ENCODE measurements around the gene NUP98. TPM values are rescaled to one million over a fixed set of nuclear protein-coding genes. Genes with fewer than 3 reads are reported as not detected.
A peak's percentile ranks its signal among the peaks of the same experiment; 100 is the strongest.

NUP98 gene
- total RNA-seq, 1 donor from 2014 or later = 75.2 TPM

DNA sequence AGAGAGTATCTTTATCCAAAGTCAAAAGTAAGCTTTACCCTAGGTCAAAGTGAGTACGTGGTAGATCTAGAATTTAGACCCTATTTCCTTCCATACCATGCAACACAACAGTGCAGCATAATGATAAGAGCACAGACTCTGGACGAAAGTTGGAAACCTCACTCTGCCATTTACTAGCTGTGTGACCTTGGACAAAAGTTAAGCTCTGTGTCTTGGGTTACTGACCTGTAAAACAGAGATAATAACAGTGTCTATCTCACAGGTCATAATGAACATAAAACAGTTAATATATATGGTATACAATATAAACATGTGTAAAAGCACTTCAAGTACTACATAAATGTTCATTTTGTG, 112.6 kb downstream of the NUP98 start:
- peak overlapping the region; percentile 28 for H3K27ac ChIP-seq (ENCODE audit: low read depth, low read length)
- no peaks in the 10 kb centered on the region for H3K27me3 ChIP-seq (ENCODE audit: control insufficient read depth in 3 of 3, insufficient read depth in 3 of 3, low read length in 3 of 3)
- no peak overlapping the region for H3K4me3 ChIP-seq (ENCODE audit: low read length in 3 of 3)
- H3K4me1 ChIP-seq (ENCODE audit: control insufficient read depth in 3 of 3, insufficient read depth in 3 of 3, low read length in 3 of 3) = peaks cover 0 to 17% (median 17%) of the 10 kb centered on the region in 3 donors
- H3K36me3 ChIP-seq (ENCODE audit: control insufficient read depth in 3 of 3, insufficient read depth in 3 of 3, low read length in 3 of 3) = peaks cover 33 to 62% (median 47%) of the 10 kb centered on the region in 3 donors
- H3K9me3 ChIP-seq (ENCODE audit: control insufficient read depth in 3 of 3, low read length in 3 of 3) = no peaks in the 10 kb centered on the region
- H3K9ac ChIP-seq (ENCODE audit: low read depth in 1 of 3, low read length in 3 of 3) = no peak overlapping the region

DNA sequence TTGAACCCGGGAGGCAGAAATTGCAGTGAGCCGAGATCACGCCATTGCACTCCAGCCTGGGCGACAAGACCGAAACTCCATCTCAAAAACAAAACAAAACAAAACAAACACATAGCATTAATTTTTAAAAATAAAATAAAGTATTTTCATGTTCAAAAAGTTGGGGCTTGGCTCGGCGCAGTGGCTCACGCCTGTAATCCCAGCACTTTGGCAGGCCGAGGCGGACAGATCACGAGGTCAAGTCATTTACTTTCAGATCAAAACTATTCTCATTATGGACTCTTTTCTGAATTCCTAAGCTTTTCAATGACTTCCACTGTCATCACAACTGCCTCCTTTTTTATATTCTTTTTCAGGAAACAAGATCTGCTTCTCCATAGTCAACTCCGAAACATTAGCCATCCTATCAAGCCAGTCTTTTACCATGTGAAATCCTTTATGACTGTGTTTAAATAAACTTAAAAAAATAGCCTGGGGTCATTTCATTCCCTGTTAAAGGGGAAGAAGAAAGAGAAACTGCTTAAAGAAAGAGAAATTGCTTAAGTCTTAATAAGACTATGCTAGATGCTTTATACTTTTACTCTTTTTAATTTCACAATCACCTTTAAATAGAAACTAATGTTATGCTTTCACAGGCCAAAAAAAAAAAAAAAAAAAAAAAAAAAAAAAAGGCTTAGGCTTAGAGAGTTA, 113.1 kb downstream of the NUP98 start:
- H3K36me3 ChIP-seq (ENCODE audit: control insufficient read depth in 3 of 3, insufficient read depth in 3 of 3, low read length in 3 of 3) = peaks cover 32 to 63% (median 51%) of the 10 kb centered on the region in 3 donors
- peak overlapping the region; percentile 28 for H3K27ac ChIP-seq (ENCODE audit: low read depth, low read length)
- H3K9me3 ChIP-seq (ENCODE audit: control insufficient read depth in 3 of 3, low read length in 3 of 3) = no peaks in the 10 kb centered on the region
- H3K27me3 ChIP-seq (ENCODE audit: control insufficient read depth in 3 of 3, insufficient read depth in 3 of 3, low read length in 3 of 3) = no peaks in the 10 kb centered on the region
- H3K4me1 ChIP-seq (ENCODE audit: control insufficient read depth in 3 of 3, insufficient read depth in 3 of 3, low read length in 3 of 3) = peaks cover 0 to 17% (median 17%) of the 10 kb centered on the region in 3 donors
- H3K9ac ChIP-seq (ENCODE audit: low read depth in 1 of 3, low read length in 3 of 3) = peak overlapping the region in 1 of 3 donors; percentile 41
- no peak overlapping the region for H3K4me3 ChIP-seq (ENCODE audit: low read length in 3 of 3)

DNA sequence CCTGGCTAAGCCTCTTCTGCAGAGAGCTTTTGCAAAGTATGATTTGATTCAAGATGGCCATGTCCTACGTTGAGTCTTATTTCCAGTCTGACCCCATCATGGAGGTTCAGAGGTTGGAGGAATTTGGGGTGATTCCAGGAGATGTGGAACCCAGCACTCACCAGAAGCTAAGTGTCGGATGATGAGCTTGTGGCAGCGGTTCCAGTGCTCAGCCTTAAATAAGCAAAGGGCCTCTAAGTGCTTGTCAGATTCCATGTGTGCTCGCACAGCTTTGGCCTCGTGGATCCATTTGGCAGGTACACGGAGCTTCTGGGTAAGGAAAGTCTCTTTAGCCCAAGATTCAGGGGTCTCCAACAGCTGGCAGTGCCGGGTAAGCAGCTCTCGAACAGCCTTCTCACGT, 114.3 kb downstream of the NUP98 start:
- H3K27ac ChIP-seq (ENCODE audit: low read depth, low read length) = no peak overlapping the region
- peaks cover 39 to 71% (median 61%) of the 10 kb centered on the region in 3 donors for H3K36me3 ChIP-seq (ENCODE audit: control insufficient read depth in 3 of 3, insufficient read depth in 3 of 3, low read length in 3 of 3)
- no peak overlapping the region for H3K4me3 ChIP-seq (ENCODE audit: low read length in 3 of 3)
- no peaks in the 10 kb centered on the region for H3K9me3 ChIP-seq (ENCODE audit: control insufficient read depth in 3 of 3, low read length in 3 of 3)
- H3K9ac ChIP-seq (ENCODE audit: low read depth in 1 of 3, low read length in 3 of 3) = no peak overlapping the region
- H3K27me3 ChIP-seq (ENCODE audit: control insufficient read depth in 3 of 3, insufficient read depth in 3 of 3, low read length in 3 of 3) = no peaks in the 10 kb centered on the region
- H3K4me1 ChIP-seq (ENCODE audit: control insufficient read depth in 3 of 3, insufficient read depth in 3 of 3, low read length in 3 of 3) = peaks cover 0 to 17% (median 17%) of the 10 kb centered on the region in 3 donors

DNA sequence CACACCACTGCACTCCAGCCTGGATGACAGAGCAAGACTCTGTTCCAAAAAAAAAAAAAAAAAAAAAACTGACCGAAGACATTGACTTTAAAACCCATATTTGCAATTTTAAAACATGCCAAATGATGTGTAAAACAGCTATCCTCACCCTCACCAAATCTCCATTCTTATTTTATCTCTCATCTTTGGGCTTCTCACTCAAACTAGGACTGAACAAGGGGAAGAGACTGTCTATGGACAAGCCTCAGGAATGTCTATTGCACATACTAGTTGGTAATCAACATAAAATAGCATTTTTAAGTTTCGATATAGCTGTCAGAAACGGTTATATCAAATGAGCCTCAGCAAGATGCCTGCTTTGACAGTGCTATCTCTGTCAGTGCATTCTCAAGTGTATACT, 118.3 kb downstream of the NUP98 start:
- Histone ChIP-seq H3K9ac (ENCODE audit: low read depth in 1 of 3, low read length in 3 of 3) (no peak overlapping the region), H3K36me3 (ENCODE audit: control insufficient read depth in 3 of 3, insufficient read depth in 3 of 3, low read length in 3 of 3) (peaks cover 49 to 89% (median 77%) of the 10 kb centered on the region in 3 donors), H3K27ac (ENCODE audit: low read depth, low read length) (no peak overlapping the region), H3K4me1 (ENCODE audit: control insufficient read depth in 3 of 3, insufficient read depth in 3 of 3, low read length in 3 of 3) (no peaks in the 10 kb centered on the region), H3K9me3 (ENCODE audit: control insufficient read depth in 3 of 3, low read length in 3 of 3) (no peaks in the 10 kb centered on the region), H3K27me3 (ENCODE audit: control insufficient read depth in 3 of 3, insufficient read depth in 3 of 3, low read length in 3 of 3) (no peaks in the 10 kb centered on the region), H3K4me3 (ENCODE audit: low read length in 3 of 3) (no peak overlapping the region)

DNA sequence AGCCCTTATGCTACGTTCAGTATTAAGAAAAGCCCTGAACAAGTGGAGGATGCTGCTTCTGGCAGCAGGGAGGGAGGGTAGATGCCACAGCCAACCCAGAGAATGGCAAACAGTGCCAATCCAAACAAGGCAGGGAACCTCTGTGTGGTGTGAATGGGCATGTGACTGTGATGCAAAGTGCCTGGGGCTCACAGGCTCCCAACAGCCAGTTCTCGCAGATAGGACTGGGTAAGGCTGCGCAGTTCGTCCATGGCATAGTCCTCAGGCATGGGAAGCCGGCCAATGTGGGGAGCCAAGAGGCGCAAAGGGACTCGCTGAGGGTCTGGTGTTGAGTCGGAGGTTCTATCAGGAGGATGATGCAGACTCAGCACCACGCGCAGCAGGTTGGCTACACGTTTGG, 121.4 kb downstream of the NUP98 start:
- no peak overlapping the region for H3K27ac ChIP-seq (ENCODE audit: low read depth, low read length)
- no peak overlapping the region for H3K4me3 ChIP-seq (ENCODE audit: low read length in 3 of 3)
- H3K27me3 ChIP-seq (ENCODE audit: control insufficient read depth in 3 of 3, insufficient read depth in 3 of 3, low read length in 3 of 3) = no peaks in the 10 kb centered on the region
- no peak overlapping the region for H3K9ac ChIP-seq (ENCODE audit: low read depth in 1 of 3, low read length in 3 of 3)
- H3K9me3 ChIP-seq (ENCODE audit: control insufficient read depth in 3 of 3, low read length in 3 of 3) = no peaks in the 10 kb centered on the region
- no peaks in the 10 kb centered on the region for H3K4me1 ChIP-seq (ENCODE audit: control insufficient read depth in 3 of 3, insufficient read depth in 3 of 3, low read length in 3 of 3)
- peaks cover 37 to 80% (median 77%) of the 10 kb centered on the region in 3 donors for H3K36me3 ChIP-seq (ENCODE audit: control insufficient read depth in 3 of 3, insufficient read depth in 3 of 3, low read length in 3 of 3)

DNA sequence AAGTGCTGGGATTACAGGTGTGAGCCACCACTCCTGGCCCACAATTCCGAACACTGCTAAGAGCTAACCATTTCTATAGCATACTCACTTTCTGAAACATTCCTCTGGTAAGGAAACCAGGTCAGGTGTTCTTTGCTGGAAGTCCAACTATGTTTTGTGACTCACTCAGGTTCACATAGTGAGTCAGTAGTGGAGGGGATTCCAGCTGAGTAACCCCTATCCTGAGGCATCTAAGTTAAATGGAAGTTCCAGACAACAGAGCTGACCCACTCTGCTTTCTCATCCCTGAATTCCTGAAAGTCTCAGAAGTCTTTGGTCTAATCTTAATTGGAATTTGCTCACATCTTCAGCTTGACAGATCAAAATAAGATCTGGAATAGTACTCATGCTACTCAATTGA, 123.2 kb downstream of the NUP98 start:
- Histone ChIP-seq H3K27me3 (ENCODE audit: control insufficient read depth in 3 of 3, insufficient read depth in 3 of 3, low read length in 3 of 3) (no peaks in the 10 kb centered on the region), H3K9ac (ENCODE audit: low read depth in 1 of 3, low read length in 3 of 3) (no peak overlapping the region), H3K4me1 (ENCODE audit: control insufficient read depth in 3 of 3, insufficient read depth in 3 of 3, low read length in 3 of 3) (no peaks in the 10 kb centered on the region), H3K36me3 (ENCODE audit: control insufficient read depth in 3 of 3, insufficient read depth in 3 of 3, low read length in 3 of 3) (peaks cover 29 to 74% (median 70%) of the 10 kb centered on the region in 3 donors), H3K4me3 (ENCODE audit: low read length in 3 of 3) (no peak overlapping the region), H3K9me3 (ENCODE audit: control insufficient read depth in 3 of 3, low read length in 3 of 3) (no peaks in the 10 kb centered on the region), H3K27ac (ENCODE audit: low read depth, low read length) (no peak overlapping the region)

DNA sequence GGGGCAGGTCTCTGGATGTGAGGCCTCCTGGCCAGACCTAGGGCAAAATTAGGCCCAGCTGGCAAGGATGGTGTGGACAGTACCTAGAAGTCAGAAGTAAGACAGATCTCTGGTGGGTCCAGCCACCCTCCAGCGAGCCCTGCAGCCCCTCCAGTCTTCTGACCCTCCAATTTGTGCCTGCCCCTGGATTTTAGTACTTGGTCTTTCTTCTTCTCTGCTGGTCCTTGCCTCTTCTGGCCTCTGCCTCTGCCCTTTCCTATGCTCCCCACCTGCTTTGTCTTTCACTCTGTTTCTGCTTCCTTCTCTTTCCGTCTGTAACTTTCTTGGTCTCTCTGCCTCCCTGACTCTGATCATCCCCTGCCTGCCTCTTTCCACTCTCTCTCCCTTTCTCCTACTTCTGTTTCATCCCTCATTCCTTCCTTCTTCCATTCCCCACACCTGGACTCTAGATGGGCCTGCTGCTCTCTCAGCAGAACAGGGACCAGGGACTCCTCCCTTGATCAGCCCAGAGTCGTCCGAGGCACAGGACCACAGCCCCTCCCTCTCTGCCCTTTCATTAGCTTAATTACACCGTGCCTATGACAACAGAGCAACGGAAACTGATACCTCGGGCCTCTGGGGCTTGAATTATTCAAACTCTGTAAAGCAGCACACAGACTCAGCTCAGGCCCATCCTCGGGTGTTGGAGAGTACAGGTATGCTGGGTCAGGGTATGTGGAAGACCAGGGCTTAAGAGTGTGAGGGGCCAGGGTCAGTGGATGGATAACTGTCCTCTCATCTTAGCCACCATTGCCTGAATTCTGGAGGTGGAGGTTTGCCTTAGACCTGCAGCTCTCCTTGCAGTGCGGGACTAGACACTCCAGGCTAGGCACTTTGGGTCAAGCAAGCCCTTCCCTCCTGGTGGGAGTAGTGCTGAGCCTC, 125.8 kb downstream of the NUP98 start, which contains the start of gene CHRNA10:
TSS of gene CHRNA10 (minus strand) at position 51 of the 921 bp plus-strand sequence. CDS start 72 bp downstream, outside the sequence.
- Histone ChIP-seq H3K27me3 (ENCODE audit: control insufficient read depth in 3 of 3, insufficient read depth in 3 of 3, low read length in 3 of 3) (no peaks in the 10 kb centered on the region), H3K27ac (ENCODE audit: low read depth, low read length) (no peak within 1 kb of the TSS), H3K9me3 (ENCODE audit: control insufficient read depth in 3 of 3, low read length in 3 of 3) (no peaks in the 10 kb centered on the region), H3K36me3 (ENCODE audit: control insufficient read depth in 3 of 3, insufficient read depth in 3 of 3, low read length in 3 of 3) (peaks cover 34 to 58% (median 55%) of the 10 kb centered on the region in 3 donors), H3K4me3 (ENCODE audit: low read length in 3 of 3) (no peak within 1 kb of the TSS), H3K4me1 (ENCODE audit: control insufficient read depth in 3 of 3, insufficient read depth in 3 of 3, low read length in 3 of 3) (no peaks in the 10 kb centered on the region), H3K9ac (ENCODE audit: low read depth in 1 of 3, low read length in 3 of 3) (no peak within 1 kb of the TSS)

DNA sequence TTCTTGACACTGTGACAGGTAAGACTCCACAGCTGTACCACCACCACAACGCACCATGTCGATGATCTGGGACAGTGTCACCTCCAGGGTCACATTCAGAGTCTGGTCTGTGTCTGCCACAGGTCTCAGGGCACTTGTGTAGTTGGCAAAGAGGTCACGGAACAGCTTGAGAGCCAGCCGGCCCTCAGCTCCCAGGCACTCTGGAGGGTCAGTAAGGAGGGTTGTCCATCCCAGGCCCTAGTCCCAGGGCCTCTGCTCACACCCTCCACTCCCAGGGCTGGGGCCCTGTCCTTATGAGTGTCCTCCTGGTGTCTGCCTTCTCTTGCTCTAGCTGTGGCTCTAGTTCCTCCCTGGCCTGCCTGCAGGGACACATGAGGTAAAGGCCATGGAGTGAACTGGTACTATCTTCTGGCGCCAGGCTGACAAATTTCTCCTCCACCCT, 127.6 kb downstream of the NUP98 start:
- Histone ChIP-seq H3K4me1 (ENCODE audit: control insufficient read depth in 3 of 3, insufficient read depth in 3 of 3, low read length in 3 of 3) (no peaks in the 10 kb centered on the region), H3K36me3 (ENCODE audit: control insufficient read depth in 3 of 3, insufficient read depth in 3 of 3, low read length in 3 of 3) (peaks cover 28 to 61% (median 49%) of the 10 kb centered on the region in 3 donors), H3K9ac (ENCODE audit: low read depth in 1 of 3, low read length in 3 of 3) (no peak overlapping the region), H3K9me3 (ENCODE audit: control insufficient read depth in 3 of 3, low read length in 3 of 3) (no peaks in the 10 kb centered on the region), H3K27ac (ENCODE audit: low read depth, low read length) (no peak overlapping the region), H3K4me3 (ENCODE audit: low read length in 3 of 3) (no peak overlapping the region), H3K27me3 (ENCODE audit: control insufficient read depth in 3 of 3, insufficient read depth in 3 of 3, low read length in 3 of 3) (no peaks in the 10 kb centered on the region)

DNA sequence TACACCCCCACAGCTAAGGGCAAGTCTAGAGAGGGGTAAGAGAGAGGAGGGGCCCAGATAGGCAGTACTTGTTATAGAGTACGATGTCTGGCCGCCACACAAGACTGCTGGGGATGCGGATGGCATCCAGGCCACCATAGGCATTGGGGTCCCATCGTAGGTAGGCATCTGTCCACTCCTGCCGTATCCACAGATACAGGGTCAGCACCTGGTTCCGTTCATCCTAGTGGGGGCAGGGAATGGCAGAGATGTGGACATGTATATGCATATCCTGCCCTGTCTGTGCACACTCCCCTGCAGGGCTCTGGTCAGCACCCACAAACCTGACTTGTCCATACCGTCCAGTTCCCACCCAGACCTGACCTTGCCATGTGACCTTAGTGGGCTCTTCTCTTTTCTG, 128.2 kb downstream of the NUP98 start:
- peaks cover 34 to 65% (median 49%) of the 10 kb centered on the region in 3 donors for H3K36me3 ChIP-seq (ENCODE audit: control insufficient read depth in 3 of 3, insufficient read depth in 3 of 3, low read length in 3 of 3)
- H3K27me3 ChIP-seq (ENCODE audit: control insufficient read depth in 3 of 3, insufficient read depth in 3 of 3, low read length in 3 of 3) = no peaks in the 10 kb centered on the region
- no peak overlapping the region for H3K9ac ChIP-seq (ENCODE audit: low read depth in 1 of 3, low read length in 3 of 3)
- no peaks in the 10 kb centered on the region for H3K9me3 ChIP-seq (ENCODE audit: control insufficient read depth in 3 of 3, low read length in 3 of 3)
- no peak overlapping the region for H3K4me3 ChIP-seq (ENCODE audit: low read length in 3 of 3)
- H3K4me1 ChIP-seq (ENCODE audit: control insufficient read depth in 3 of 3, insufficient read depth in 3 of 3, low read length in 3 of 3) = no peaks in the 10 kb centered on the region
- H3K27ac ChIP-seq (ENCODE audit: low read depth, low read length) = no peak overlapping the region

Data from skeletal muscle tissue (tissue), 4 donors.